Measurements from ENCODE around the gene COL15A1.
"Not testable (repeated sequence)": the region's sequence is repeated elsewhere in the genome, so short reads cannot be mapped to it uniquely, and the experiment has no call there.

Gene COL15A1

DNA sequence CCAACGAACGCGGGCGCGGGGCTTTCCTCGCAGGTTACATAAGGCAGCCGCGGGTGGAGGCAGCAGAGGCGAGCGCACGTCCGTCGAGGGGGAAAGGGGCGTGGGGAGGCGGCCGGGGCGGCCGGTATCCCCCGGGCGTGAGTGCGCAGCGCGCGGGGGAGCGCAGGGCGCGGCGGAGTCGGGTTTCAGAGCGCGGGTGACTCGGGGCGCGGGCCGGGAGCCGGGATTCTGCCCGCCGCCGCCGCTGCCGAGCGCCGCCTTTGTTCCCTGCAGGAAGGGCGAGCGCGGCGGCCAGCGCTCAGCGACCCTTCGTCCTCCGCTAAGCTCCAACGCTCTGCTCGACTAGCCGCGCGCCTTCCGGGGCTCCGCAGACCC lies at the start of gene COL15A1:
Gene COL15A1, plus strand, starts transcription at position 226 of the 375 bp plus-strand sequence. CDS start 155 bp downstream, outside the sequence.
- peaks cover 32% of the 10 kb centered on the region for H3K27me3 Mint-ChIP-seq
- peaks cover 9% of the 10 kb centered on the region for H3K4me1 Mint-ChIP-seq
- H3K9me3 Mint-ChIP-seq: no peaks in the 10 kb centered on the region
- H3K36me3 Mint-ChIP-seq: no peaks in the 10 kb centered on the region
- H3K4me3 Mint-ChIP-seq: peak within 1 kb of the TSS; percentile 67
- ATAC-seq (ENCODE audit: low read depth): no peak
- no peak within 1 kb of the TSS for H3K27ac Mint-ChIP-seq
- no peak for DNase-seq (ENCODE audit: low spot score in 2 of 2)

DNA sequence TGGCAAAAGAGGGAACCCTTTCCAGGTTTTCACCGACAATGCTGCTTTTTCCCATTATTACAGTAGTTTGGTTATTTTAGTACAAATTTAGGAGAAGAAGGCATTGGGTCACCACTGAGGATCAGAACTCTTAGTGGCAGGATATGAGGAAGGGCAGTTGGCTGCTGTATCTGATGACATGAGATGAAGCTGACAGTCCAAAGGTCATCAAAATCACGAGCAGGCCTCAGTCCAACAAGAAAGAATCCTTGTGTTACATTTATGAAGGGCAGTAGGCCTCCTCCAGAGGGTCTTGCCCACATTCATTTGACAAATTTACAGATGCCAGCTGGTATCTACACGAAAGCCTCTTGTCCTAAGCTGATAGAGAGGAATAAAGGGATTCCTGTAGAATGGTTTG lies 49.5 kb upstream of the COL15A1 start:
- Mint-ChIP-seq H3K27me3 (peaks cover 12% of the 10 kb centered on the region), H3K36me3 (peaks cover 2% of the 10 kb centered on the region), H3K27ac (no peak overlapping the region), H3K4me3 (no peak overlapping the region), H3K9me3 (peaks cover 5% of the 10 kb centered on the region), H3K4me1 (no peaks in the 10 kb centered on the region)
- DNase-seq (ENCODE audit: low spot score in 2 of 2): no peak
- ATAC-seq (ENCODE audit: low read depth): no peak

DNA sequence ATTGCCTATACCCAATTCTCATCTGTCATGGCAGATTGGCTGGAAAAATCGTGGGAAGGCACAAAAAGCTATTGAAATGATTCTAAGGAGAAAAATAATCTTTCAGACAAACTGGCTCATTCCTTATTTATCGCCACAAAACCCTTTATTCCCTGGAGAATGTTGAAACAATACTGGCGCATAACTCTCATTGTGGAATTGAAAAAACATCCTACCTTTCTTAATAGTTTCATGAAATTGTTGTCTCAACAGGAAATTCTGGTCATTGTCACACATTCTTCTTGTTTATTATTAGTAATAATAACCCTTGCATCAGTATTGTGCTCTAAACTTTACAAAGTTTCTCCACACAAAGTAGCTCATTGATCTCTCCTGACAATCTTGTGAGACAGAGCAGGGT lies 48.9 kb upstream of the COL15A1 start:
- H3K27ac Mint-ChIP-seq: no peak overlapping the region
- H3K27me3 Mint-ChIP-seq: peaks cover 15% of the 10 kb centered on the region
- no peak overlapping the region for H3K4me3 Mint-ChIP-seq
- peaks cover 5% of the 10 kb centered on the region for H3K9me3 Mint-ChIP-seq
- DNase-seq (ENCODE audit: low spot score in 2 of 2): no peak
- H3K4me1 Mint-ChIP-seq: peaks cover 3% of the 10 kb centered on the region
- ATAC-seq (ENCODE audit: low read depth): no peak
- H3K36me3 Mint-ChIP-seq: peaks cover 2% of the 10 kb centered on the region

DNA sequence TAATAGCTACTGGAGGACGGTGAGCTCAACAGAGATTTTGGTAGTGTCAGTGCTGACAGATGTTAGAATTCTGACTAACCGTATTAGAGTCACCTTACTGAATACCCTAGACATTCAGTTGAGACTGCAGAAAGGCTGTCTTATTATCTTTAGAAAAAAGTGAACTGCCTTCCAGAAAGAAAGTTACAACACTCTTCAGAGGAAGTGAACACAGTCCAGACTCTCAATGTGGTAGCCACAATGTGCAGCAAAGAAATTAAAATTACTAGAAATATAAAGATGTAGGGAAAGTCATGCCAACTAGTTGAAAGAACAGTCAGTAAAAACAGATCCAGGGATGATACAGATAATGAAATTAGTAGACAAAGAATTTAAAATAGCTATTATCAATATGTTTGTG lies 47.1 kb upstream of the COL15A1 start:
- DNase-seq (ENCODE audit: low spot score in 2 of 2): no peak
- no peak overlapping the region for H3K4me3 Mint-ChIP-seq

DNA sequence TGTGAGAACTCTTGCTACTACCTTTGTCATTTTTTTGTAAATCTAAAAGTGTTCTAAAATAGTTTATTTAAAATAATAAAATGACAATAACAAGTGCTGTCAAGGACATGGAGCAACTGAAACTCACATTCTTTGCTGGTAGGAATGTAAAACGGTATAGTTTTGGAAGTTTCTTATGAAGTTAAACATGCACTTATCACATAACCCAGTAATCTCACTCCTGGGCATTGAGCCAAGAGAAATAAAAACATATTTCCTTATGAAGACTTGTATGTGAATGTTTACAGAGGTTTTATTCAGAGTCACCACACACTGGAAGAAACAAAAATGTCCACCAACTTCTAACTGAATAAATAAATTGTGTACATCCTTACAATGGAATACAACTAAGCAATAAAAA lies 46.0 kb upstream of the COL15A1 start:
- Mint-ChIP-seq H3K27me3 (peaks cover 18% of the 10 kb centered on the region), H3K36me3 (peaks cover 2% of the 10 kb centered on the region), H3K27ac (no peak overlapping the region), H3K4me1 (peaks cover 3% of the 10 kb centered on the region), H3K9me3 (peaks cover 5% of the 10 kb centered on the region), H3K4me3 (no peak overlapping the region)
- DNase-seq (ENCODE audit: low spot score in 2 of 2) (no peak), ATAC-seq (ENCODE audit: low read depth) (no peak)

More for the DNA sequence above, 47.1 kb upstream of the COL15A1 start:
- no peak for ATAC-seq (ENCODE audit: low read depth)
- Mint-ChIP-seq H3K27me3 (peaks cover 17% of the 10 kb centered on the region), H3K27ac (no peak overlapping the region), H3K9me3 (peaks cover 5% of the 10 kb centered on the region), H3K36me3 (peaks cover 2% of the 10 kb centered on the region), H3K4me1 (peaks cover 3% of the 10 kb centered on the region)

DNA sequence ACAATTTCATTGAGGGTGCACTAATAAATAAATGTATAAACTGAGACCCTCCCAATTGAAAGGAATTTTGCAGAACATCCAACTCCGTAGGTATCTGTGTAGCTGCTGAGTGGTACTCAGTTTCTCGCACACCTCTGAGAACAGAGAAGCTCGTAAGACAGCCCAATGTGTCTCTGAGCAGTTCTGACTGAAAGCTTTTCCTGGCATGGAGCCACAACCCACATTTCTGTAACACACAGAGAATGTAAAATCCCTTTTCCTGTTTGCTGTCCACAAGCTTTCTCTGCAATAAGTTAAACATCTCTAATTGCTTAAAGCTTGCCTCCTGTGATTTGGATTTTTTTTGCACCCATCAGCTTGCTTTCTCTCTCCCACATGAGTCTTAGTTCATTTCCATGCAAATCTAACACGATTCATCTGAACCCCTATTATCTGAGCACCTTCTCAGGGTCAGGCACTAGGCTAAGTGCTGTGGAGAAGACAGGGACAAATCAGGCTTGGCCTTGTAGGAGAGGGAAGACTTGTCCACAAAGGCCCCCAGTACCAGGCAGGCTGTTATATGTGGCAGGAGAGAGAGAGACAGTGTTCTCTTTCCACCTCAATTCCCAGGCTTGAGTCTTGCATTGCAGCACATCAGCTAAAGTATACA lies 44.2 kb upstream of the COL15A1 start:
- Mint-ChIP-seq H3K27ac (no peak overlapping the region), H3K4me3 (no peak overlapping the region), H3K36me3 (peaks cover 2% of the 10 kb centered on the region), H3K27me3 (peaks cover 20% of the 10 kb centered on the region), H3K4me1 (peaks cover 3% of the 10 kb centered on the region), H3K9me3 (peaks cover 5% of the 10 kb centered on the region)
- DNase-seq (ENCODE audit: low spot score in 2 of 2): no peak
- ATAC-seq (ENCODE audit: low read depth): no peak

DNA sequence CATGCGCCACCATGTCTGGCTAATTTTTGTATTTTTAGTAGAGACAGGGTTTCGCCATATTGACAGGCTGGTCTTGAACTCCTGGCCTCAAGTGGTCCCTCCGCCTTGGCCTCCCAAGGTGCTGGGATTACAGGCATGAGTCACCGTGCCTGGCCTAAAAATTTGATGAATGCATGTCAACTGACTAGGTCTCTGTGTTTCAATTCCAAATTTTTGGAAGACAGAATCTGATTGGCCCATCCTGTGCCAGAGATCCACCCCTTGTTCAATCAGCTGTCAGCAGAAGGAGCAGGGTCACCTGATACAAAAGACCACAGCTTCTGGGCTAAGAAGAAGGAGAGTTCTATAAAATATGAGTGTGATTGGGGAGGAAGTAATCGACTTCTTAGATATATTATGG lies 43.5 kb upstream of the COL15A1 start:
- ATAC-seq (ENCODE audit: low read depth): no peak
- H3K36me3 Mint-ChIP-seq: peaks cover 2% of the 10 kb centered on the region
- no peak for DNase-seq (ENCODE audit: low spot score in 2 of 2)
- peaks cover 3% of the 10 kb centered on the region for H3K4me1 Mint-ChIP-seq
- H3K9me3 Mint-ChIP-seq: peaks cover 5% of the 10 kb centered on the region
- no peak overlapping the region for H3K27ac Mint-ChIP-seq
- peaks cover 20% of the 10 kb centered on the region for H3K27me3 Mint-ChIP-seq
- H3K4me3 Mint-ChIP-seq: no peak overlapping the region

DNA sequence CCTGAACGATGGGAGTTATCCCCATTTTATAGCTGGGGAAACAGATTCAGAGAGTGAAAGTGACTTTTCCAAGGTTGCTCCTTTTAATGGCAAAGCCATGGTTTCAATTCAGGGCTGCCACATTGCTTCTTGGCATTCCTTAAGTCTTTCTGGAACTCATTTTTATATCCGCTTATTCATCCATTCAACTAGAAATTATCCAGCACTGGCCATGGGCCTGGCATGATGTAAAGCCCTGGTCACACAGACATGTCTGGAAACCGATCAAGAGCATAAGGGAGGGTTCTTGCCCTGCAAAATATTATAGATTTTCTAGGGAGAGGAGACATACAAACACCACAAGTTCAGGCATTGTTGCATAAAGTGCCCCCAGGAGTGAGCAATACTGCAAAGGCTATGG lies 43.0 kb upstream of the COL15A1 start:
- peaks cover 2% of the 10 kb centered on the region for H3K36me3 Mint-ChIP-seq
- H3K27me3 Mint-ChIP-seq: peaks cover 21% of the 10 kb centered on the region
- DNase-seq (ENCODE audit: low spot score in 2 of 2) (no peak), ATAC-seq (ENCODE audit: low read depth) (no peak)
- H3K4me3 Mint-ChIP-seq: no peak overlapping the region
- H3K9me3 Mint-ChIP-seq: peaks cover 5% of the 10 kb centered on the region
- H3K27ac Mint-ChIP-seq: no peak overlapping the region
- H3K4me1 Mint-ChIP-seq: peaks cover 3% of the 10 kb centered on the region

DNA sequence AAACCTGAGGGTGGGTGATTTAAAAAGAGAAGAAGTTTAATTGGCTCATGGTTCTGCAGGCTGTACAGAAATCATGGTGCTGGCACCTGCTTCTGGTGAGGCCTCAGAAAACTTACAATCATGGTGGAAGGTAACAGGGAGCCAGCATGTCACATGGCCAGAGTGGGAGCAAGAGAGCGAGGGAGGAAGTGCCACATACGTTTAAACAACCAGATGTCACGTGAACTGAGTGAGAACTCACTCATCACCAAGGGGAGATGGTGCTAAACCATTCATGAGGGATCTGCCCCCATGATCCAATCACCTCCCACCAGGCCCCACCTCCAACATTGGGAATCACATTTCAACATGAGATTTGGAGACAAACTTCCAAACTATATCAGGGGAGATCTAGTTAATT lies 41.9 kb upstream of the COL15A1 start:
- not testable (repeated sequence) for H3K9me3 Mint-ChIP-seq; H3K4me1 Mint-ChIP-seq; ATAC-seq (ENCODE audit: low read depth); DNase-seq (ENCODE audit: low spot score in 2 of 2); H3K36me3 Mint-ChIP-seq; H3K4me3 Mint-ChIP-seq; H3K27ac Mint-ChIP-seq
- H3K27me3 Mint-ChIP-seq: peaks cover 19% of the 10 kb centered on the region

DNA sequence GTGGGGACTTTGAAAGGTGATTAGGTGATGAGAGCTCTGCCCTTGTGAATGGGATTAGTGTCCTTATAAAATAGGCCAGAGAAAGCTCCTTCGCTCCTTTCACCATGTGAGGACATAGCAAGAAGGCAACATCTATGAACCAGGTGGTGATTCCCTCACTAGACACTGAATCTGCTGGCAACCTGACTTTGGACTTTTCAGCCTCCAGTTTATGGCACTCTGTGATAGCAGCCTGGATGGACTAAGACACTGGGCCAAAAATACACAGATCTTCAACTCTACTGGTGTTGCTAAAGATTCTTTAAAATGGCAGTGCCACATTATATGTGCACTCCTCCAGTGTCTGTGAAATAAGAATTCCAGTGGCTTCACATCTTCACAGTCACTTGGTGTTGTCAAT lies 41.2 kb upstream of the COL15A1 start:
- H3K9me3 Mint-ChIP-seq: no peaks in the 10 kb centered on the region
- DNase-seq (ENCODE audit: low spot score in 2 of 2) (no peak), ATAC-seq (ENCODE audit: low read depth) (no peak)
- no peaks in the 10 kb centered on the region for H3K36me3 Mint-ChIP-seq
- no peak overlapping the region for H3K4me3 Mint-ChIP-seq
- H3K27me3 Mint-ChIP-seq: peaks cover 15% of the 10 kb centered on the region
- H3K27ac Mint-ChIP-seq: no peak overlapping the region
- H3K4me1 Mint-ChIP-seq: peaks cover 3% of the 10 kb centered on the region

DNA sequence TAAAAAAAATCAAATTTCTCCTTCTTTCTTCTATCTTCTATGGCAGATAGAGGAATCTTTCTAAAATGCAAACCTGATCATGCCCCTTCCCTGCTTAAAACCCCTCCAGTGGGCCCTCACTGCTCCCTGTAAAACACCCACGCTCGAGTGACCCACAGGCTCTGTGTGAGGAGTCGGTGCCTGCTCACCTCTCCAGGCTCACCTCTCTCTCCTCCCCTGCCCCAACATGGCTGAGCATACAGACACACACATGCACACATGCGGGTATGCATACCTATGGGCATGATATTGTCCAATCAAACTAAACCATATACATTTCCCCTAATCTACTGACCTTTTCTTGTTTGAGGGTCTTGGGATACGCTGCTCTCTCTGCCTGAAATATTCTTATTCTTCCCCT lies 40.8 kb upstream of the COL15A1 start:
- Mint-ChIP-seq H3K27ac (no peak overlapping the region), H3K27me3 (peaks cover 15% of the 10 kb centered on the region)

DNA sequence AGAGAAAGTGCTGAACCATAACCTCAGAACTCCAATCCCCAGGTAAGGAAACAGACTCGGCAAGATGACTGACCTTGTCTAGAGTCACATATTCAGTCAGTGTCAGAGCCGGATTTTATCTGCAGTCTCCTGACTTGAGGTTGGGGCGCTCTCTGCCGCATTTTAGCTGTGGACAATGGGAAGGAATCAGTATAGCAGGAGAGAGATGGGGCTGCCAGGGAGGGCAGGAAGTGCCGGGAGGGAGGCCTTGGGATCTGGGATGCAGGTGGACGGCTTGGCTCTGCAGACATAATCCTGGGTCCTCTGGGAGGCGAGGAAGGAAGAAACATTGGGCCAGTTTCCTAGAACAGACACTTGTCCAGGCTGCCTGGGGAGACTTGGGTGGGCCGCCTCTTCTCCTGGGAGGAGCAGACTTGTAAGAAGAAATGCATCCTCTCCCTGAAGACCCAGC lies 39.7 kb upstream of the COL15A1 start:
- Mint-ChIP-seq H3K4me1 (peaks cover 3% of the 10 kb centered on the region), H3K36me3 (no peaks in the 10 kb centered on the region), H3K27ac (no peak overlapping the region), H3K9me3 (no peaks in the 10 kb centered on the region), H3K27me3 (peaks cover 15% of the 10 kb centered on the region), H3K4me3 (no peak overlapping the region)
- DNase-seq (ENCODE audit: low spot score in 2 of 2) (no peak), ATAC-seq (ENCODE audit: low read depth) (no peak)

More for the DNA sequence above, 40.8 kb upstream of the COL15A1 start:
- Mint-ChIP-seq H3K4me3 (no peak overlapping the region), H3K4me1 (peaks cover 3% of the 10 kb centered on the region), H3K9me3 (no peaks in the 10 kb centered on the region), H3K36me3 (no peaks in the 10 kb centered on the region)
- DNase-seq (ENCODE audit: low spot score in 2 of 2) (no peak), ATAC-seq (ENCODE audit: low read depth) (no peak)

DNA sequence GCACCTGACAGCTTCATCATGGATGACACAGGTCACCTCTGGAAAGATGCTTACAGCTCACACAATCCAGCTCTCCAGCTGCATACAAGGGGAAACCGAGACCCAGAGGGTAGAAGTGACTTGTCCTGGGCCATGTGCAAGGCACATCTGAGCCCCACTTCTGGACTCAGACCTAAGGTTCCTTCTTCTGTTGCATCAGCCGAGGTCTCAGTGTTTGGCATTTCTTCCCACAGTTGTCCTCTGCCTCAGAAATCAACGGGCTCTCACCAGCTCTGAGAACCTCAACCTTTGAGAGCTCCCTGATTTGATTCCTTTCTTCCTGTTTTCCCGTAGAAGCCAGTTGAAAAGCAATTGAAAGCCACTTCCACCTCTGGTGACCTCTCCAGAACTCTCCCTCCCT lies 38.7 kb upstream of the COL15A1 start:
- Mint-ChIP-seq H3K4me1 (no peaks in the 10 kb centered on the region), H3K36me3 (no peaks in the 10 kb centered on the region), H3K27me3 (peaks cover 15% of the 10 kb centered on the region), H3K9me3 (no peaks in the 10 kb centered on the region), H3K27ac (no peak overlapping the region), H3K4me3 (no peak overlapping the region)
- ATAC-seq (ENCODE audit: low read depth) (no peak), DNase-seq (ENCODE audit: low spot score in 2 of 2) (no peak)

DNA sequence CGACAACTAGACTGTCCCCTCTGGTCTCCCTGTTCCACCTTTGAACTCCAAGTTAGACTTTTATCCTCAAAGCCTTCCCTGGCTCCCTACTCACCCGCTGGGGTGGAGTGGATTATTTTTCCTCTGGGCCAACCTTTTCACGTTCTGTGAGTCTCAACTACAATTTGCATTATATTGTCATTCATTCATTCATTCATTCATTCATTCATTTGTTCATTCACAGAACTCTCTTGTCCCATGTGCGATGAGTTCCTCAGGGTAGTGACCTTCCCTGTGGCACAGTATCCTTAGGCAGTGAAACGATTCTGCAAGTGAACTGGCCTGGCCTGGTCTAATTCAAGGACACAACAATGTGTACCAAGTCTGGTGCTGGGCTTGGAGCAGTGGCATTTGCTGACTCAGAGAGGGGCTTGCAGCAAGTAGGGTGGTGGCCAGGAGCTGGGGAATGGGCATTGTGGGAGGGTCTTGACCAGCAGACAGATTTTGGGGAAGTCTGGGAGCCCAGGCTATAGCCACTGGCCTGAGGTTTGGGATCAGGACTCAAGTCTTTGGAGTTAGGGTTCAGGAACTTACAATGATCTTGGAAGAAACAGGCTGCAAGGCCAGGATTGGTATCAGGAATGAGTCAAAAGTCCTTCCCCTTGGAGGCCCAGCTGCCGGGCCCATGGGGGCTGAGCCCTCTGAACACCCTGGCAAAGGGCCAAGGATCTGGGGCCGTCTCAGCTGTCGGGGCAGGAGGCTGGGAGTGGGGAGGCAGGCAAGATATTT lies 37.2 kb upstream of the COL15A1 start:
- Mint-ChIP-seq H3K36me3 (no peaks in the 10 kb centered on the region), H3K27ac (no peak overlapping the region), H3K4me3 (no peak overlapping the region), H3K4me1 (no peaks in the 10 kb centered on the region), H3K9me3 (no peaks in the 10 kb centered on the region), H3K27me3 (peaks cover 13% of the 10 kb centered on the region)
- no peak for DNase-seq (ENCODE audit: low spot score in 2 of 2)
- ATAC-seq (ENCODE audit: low read depth): no peak

DNA sequence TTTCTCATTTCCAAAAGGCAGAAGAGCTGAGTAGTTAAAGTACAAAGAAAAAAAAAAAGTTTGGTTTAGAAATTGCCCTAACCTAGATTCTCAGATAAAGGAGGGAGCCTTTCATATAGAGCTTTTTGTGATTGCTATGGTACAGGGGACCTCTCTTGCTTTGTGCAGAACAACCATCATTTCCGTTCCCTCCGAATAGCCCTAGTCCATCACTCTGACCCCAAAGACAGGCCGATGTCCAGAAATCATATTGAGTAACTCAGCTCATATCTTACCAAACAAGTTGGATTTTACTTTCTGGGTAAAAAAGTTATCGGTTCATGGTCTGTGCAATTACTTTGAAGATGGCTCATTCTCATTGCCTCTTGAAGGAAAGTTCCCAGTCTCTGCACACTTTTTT lies 36.7 kb upstream of the COL15A1 start:
- H3K4me3 Mint-ChIP-seq: no peak overlapping the region
- no peak overlapping the region for H3K27ac Mint-ChIP-seq
- H3K27me3 Mint-ChIP-seq: peaks cover 10% of the 10 kb centered on the region
- no peaks in the 10 kb centered on the region for H3K36me3 Mint-ChIP-seq
- DNase-seq (ENCODE audit: low spot score in 2 of 2) (no peak), ATAC-seq (ENCODE audit: low read depth) (no peak)
- no peaks in the 10 kb centered on the region for H3K4me1 Mint-ChIP-seq
- no peaks in the 10 kb centered on the region for H3K9me3 Mint-ChIP-seq
